Uterus (tissue), 2 donors: ENCODE results near the gene ATP2C1.

ENCODE experiments used
- CTCF ChIP-seq, 4 experiments: fragments of 200-600 bp in 2 of 4; fragments of 450-650 bp in 2 of 4; sonication (generic) in 2 of 4; IDR thresholded peaks; one replicate each; pipeline ENCODE4 v1.5.1; 2016 to 2019; ENCODE audit warnings: antibody characterized with exemption in 4 of 4, mild to moderate bottlenecking in 2 of 4, moderate library complexity in 1 of 4
- POLR2A ChIP-seq, 2 donors: fragments of 450-650 bp; IDR thresholded peaks; one replicate each; pipeline ENCODE4 v1.6.1; 2016; ENCODE audit warnings: antibody characterized with exemption in 2 of 2, mild to moderate bottlenecking in 1 of 2, moderate library complexity in 1 of 2

DNA sequence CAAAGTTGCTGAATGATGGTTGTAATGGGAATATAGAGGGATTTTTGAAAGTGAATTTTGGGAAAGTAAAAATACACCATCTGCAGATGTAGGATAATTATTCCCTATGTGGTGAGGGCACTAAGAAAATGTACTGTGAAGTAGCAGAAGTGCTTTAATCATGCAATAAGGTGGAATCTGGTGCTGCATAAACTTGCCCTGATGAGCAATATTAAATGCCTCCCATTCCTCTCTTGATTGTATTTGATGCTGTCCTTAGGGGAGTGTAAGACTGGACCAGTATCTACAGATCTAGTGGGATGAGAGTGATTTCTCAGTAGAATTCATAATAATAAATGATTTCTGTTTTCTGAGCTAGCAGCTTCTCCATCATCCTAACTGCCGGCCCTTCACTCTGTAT, 47.7 kb upstream of the ATP2C1 start:
- TF ChIP-seq POLR2A (IDR thresholded peaks at IDR 0.05) (no peak), CTCF (IDR thresholded peaks at IDR 0.05) (no peak)
